IPS DF 19.7 (cell line): Measurements from ENCODE around the gene ZNF24.

ENCODE experiments used
- DNase-seq: peaks from one replicate; pipeline ENCODE4 v3.0.0-alpha.2; 2013; ENCODE audit warnings: low read depth, low spot score

Gene ZNF24

GRCh38 chr18:35355140-35355618 lies 11.0 kb upstream of the ZNF24 start:
- DNase-seq = peak; percentile 89

DNA sequence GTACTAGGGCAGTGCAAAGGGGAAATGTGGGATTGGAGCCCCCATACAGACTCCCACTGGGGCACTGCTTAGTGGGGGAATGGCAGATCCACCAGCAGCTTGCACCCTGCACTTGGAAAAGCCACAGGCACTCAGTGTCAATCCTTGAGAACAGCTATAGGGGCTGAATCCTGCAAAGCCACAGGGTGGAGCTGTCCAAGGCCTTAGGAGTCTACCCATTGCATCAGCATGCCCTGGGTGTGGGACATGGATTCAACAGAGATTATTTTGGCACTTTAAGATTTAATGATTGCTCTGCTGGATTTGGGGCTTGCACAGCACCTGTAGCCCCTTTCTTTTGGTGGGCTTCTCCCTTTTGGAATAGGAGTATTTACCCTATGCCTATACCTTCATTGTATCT lies 8.6 kb upstream of the ZNF24 start:
- DNase-seq = no peak

DNA sequence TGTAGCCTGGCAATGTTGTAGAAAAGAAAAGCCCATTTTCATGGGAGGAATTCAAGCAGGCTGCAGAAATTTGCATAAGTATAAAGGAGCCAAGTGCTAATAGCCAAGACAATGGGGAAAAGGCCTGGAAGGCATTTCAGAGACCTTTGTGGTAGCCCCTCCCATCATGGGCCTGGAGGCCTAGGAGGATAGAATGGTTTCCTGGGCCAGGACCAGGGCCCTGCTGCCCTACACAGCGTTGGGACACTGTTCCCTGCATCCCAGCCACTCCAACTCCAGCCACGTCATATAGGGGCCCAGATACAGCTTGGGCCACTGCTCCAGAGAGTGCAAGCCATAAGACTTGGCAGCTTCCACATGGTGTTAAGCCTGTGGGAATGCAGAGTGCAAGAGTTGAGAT lies 8.1 kb upstream of the ZNF24 start:
- no peak for DNase-seq

DNA sequence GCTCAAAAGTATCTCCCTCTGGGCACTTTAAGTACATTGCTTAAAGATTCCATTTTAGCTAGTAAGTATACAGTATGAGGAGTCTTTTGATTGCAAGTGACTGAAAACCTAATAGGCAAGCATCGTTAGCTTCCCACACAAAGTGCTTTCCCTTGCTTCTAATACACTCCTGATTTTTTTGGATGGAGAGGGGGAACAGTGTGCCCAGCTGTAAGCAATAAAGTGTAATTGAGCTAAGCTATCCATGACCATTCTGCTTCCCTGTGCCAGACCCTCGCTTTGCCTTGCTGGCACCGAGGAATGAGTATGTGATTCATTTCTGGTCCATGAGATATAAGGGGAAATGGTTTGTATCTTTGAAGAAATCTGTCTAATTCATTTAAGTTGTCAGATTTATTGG lies 3.8 kb upstream of the ZNF24 start:
- no peak for DNase-seq

DNA sequence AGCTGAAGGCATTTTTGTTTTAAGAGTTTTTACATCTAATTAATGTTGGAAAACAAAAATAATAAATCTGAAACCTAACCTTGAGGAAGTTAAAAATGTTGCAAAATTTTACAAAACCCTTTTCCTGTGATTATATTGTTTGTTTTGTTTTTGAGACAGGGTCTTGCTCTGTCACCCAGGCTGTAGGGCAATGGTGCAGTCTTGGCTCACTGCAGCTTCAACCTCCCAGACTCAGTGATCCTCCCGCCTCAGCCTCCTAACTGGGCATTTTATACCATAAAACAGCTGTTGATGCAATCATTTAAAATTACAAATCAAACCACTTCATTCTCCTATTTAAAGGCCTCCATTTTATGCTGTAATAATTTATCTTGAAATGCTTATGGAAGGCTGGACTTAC lies 1.7 kb upstream of the ZNF24 start:
- no peak for DNase-seq

DNA sequence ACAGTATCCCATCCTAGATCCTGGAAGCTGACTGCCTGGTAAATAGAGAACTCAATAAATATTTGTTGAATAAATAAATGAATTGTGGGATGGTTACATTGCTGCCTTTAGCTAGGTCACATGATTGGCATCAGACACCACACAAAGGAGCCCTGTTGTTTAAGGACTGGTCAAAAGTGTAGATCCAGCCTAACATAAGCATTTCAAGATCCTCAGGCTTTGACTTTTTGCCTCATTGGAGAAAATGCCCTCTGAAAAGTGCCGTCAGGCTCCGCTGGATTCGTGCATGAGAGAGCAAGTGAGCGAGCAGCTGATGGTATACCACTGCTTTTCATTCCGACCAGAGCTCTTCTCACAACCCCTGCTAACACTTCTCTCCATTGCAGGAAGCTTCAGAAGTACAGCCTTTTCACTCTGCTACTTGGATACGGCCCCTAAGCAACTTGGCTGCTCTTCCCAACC lies 1.3 kb upstream of the ZNF24 start:
- no peak for DNase-seq

DNA sequence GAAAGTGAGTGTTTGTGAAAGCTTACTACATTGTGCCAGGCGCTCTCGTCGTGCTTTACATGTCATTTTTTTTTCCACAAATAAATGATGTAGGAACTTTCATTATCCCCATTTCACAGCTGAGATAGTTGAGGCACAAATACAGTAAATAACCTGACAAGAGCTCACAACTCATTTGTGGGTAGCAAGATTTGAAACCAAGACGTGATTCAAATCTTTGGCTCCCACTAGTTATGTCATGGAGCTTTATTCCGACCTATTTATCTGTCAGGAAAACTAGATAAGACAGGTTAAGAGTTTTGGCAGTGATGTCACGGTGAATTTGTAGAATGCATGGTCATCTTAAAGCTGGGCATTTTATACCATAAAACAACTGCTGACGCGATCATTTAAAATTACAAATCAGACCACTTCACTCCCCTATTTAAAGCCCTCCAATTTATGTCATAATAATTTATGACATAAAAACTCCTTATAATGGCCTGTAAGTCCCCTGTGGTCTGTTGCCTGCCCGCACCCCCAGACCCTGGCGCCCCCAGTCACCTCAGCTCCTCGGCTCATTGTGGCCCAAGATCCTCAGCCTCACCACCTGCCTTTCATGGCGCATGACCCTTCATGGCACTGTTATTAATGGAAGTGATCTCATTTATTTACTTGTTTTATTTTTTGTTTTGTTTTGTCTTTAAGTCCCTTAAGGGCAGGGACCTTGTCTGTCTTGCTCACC lies 678 bp upstream of the ZNF24 start:
- DNase-seq = no peak

DNA sequence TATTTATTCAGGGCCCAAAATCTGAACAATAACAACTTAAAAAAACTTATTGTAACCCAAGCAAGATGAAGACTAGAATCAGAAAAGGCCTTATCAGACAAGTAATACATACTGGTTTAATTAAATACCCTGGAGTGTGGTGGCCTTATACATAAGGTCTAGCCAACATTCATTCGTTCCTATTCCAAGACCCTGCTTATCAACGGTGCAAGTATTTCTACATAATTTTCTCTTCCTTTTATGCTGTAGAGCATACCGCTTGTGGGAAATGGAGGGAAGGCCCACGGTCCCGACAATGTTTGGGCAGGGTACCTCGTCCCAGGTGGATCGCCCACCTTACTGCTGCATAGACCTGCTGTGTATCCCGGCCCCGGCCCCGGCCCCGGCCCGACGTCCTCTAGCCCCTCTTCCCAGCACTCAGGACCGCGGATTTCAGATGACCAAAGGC lies 708 bp downstream of the ZNF24 start:
- no peak for DNase-seq

- no peak for DNase-seq
Observed at GRCh38 chr18:35337286-35337685, 6.9 kb downstream of the ZNF24 start.

- no peak for DNase-seq
Observed at GRCh38 chr18:35335866-35336265, 8.4 kb downstream of the ZNF24 start.

DNA sequence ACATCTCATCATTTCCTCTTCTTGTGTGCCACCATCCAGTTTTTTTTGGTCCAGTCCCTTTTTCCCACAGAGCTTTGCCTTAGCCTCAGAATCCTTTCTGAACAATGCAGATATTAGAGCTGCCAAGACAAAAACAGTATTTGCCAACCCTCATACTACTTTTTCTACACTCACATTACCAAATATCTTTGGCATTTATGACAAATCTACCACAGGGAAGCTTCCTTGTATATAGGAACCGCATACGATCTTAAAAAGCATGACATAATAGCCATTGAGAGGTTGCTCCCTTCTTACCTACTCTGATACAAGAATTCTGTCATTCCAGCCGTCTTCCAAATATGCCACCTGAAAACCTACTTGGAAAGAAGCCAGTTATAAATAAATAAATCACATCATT lies 9.4 kb downstream of the ZNF24 start:
- DNase-seq = no peak

DNA sequence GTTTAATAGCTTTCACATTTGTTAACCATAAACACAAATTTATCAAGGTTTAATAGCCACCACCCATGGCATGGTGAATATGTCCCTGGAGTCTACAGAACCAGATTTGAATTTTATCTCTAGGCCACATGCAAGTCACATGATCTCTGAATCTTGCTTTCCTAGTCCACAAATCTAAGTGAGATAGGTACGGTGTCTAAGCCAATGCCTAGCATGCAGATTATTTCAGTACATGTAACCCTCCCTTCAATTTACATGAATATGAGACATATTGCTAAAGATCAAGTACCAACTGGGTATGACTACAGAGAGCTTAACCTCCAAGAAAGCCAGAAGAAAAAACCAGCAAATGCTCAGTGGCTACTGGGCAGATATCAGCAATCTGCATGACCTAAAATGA lies 10.0 kb downstream of the ZNF24 start:
- DNase-seq = no peak

DNA sequence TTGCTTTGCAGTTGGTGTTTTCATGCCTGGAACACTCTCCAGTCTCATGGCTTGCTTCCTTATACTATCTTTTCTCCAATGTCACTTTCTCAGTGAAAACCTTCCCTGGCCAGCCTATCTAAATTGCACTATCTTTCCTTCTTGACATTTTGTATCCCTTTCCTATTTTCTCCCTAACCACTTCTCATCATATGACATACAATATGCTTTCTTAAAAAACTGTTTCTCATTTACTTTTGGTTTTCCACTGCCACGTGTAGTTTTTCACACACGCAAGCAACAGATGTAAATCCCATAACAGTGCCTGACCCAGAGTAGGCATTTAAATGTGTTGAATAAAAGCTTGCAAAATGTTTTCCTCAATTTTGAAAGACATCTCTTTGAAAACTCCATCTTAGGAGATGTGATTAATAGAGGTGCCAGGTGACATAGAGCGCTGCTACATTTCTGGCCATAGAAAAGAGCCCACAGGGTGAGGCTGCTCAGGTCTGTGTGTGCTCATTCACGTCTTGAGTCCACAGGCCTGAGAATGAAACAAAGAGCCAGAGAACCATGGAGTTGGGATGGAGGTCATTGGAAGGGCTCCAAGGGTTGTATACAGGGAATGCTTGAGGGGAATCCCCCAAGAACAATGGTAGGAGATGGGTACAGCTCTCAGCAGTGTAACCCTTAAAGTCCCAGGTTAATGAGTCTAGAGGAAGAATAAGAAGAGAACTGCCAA lies 12.7 kb downstream of the ZNF24 start:
- no peak for DNase-seq

- DNase-seq = no peak
Observed at GRCh38 chr18:35328868-35329267, 15.4 kb downstream of the ZNF24 start.

- no peak for DNase-seq
Observed at GRCh38 chr18:35326695-35327387, 17.4 kb downstream of the ZNF24 start.

- no peak for DNase-seq
Observed at GRCh38 chr18:35324926-35325655, 19.1 kb downstream of the ZNF24 start.

DNA sequence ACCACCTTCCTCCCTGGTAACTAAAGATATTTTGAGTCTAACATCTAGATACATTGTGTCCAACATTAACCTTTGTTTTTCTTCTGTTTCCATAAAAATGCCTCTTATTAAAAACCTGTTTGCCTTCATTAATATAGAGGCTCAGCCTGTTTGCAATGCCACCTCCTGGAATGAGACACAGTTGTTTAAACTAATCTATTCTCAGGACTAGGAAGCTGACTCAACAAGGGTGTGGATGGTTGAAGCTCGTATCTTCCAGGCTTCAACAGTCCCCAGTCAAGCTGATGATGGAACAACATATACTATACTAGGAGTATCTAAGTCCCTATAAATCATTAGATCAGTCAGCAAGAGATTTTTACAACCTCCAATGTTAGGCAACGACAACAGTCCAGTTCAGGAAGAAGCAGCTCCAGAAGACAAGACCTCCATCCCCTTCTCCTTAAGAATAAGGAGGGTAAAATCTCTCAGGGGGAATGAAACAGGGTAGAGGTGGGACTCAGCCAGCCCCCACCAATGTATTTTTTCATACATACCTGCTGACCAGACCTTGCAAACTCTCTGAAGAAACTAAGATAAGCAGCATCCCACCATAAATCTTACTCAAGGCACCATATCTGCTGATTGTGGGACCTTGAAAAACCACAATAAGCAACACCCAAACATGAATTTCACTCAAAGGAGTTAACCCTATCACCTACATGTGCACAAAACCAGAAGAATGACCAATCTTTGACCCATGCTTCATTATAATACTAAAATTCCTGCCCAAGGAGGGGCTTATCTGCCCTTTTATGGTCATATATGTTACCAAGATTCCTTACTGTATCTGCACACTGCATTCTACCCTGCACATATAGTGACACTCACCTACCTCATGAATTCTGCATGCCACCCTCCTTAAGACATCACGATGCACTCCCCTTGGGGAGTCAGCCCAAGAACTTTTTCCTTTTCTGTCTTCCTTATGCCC lies 21.4 kb downstream of the ZNF24 start:
- DNase-seq = no peak

DNA sequence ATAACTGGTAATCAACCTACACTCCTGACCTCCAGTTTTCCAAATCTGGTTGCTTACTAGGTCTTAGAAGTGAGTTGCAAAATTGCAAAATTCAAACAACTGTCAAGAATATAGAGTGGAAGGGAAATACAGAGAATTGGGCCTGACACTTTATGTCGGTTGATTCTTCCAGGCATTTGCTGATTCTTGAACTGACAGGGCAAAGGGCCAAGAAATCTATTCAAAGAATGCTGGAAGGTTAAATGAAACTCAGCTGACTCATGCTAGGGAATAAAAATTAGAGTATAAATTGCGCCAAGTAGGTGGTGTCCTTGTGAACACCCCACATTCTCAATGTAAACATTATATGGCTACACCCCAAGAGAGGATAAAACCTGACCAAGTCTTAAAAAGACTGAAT lies 32.7 kb downstream of the ZNF24 start:
- no peak for DNase-seq

GRCh38 chr18:35306588-35307250 lies 37.5 kb downstream of the ZNF24 start:
- DNase-seq = no peak

GRCh38 chr18:35303610-35304009 lies 40.6 kb downstream of the ZNF24 start:
- DNase-seq = no peak
